ENCODE results near the gene SLC10A4. TPM values are rescaled to one million over a fixed set of nuclear protein-coding genes. Genes with fewer than 3 reads are reported as not detected.

Gene SLC10A4
- polyA plus RNA-seq, 6 donors from 2014 or later, result 0.16 TPM; not detected in 5

DNA sequence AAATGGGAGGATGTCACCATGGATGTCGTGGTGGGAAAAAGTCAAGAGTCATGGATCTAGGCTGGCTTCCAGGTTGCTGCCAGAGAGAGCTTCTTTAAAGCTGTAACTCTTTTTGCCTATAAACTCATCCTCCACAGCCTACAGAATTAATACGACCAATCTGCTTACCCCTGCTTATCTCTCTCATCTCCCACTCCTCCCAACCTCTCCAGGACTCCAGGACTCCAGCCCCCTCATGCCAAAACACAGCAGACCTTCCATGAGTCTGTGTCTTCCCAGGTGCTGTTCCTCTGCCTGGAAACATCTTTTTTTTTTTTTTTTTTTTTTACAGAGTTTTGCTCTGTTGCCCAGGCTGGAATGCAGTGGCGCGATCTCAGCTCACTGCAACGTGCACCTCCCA, 15.3 kb upstream of the SLC10A4 start:
- DNase-seq, result no peak
- peak overlapping the region in 1 of 6 donors; percentile 50 for H3K27ac Mint-ChIP-seq
- peaks cover 0 to 13% (median 2%) of the 10 kb centered on the region in 7 donors for H3K9me3 Mint-ChIP-seq
- peaks cover 7 to 12% of the 10 kb centered on the region in 2 donors for H3K36me3 Mint-ChIP-seq
- no peak for ATAC-seq (ENCODE audit: low read depth in 2 of 2)
- H3K4me3 Mint-ChIP-seq, result no peak overlapping the region
- peaks cover 0 to 5% (median 3%) of the 10 kb centered on the region in 3 donors for H3K4me1 Mint-ChIP-seq
- H3K27me3 Mint-ChIP-seq, result peaks cover 0 to 24% (median 18%) of the 10 kb centered on the region in 3 donors

DNA sequence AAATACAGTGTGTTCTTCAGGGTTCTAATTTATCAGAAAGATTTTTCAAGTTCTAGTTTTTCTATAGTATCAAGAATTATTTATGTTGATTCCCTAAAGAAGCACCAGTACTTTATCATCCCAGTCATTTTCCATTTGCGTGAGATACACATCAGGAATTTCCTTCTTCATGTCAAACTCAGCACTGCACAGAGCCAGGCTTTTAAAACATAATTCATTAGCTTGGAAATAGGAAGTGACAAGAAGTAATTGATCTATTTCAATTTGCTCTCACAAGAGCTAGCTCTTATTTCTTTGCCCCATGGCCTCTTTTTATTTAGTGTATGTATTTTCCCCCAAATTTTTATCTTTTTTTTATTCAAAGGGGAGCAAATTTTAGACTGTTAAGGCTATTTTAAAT, 13.0 kb upstream of the SLC10A4 start:
- ATAC-seq (ENCODE audit: low read depth in 2 of 2) (no peak), DNase-seq (no peak)
- Mint-ChIP-seq H3K4me1 (peaks cover 0 to 5% (median 3%) of the 10 kb centered on the region in 3 donors), H3K9me3 (no peaks in the 10 kb centered on the region), H3K27me3 (peaks cover 0 to 19% (median 18%) of the 10 kb centered on the region in 3 donors), H3K36me3 (no peaks in the 10 kb centered on the region), H3K27ac (no peak overlapping the region), H3K4me3 (no peak overlapping the region)

DNA sequence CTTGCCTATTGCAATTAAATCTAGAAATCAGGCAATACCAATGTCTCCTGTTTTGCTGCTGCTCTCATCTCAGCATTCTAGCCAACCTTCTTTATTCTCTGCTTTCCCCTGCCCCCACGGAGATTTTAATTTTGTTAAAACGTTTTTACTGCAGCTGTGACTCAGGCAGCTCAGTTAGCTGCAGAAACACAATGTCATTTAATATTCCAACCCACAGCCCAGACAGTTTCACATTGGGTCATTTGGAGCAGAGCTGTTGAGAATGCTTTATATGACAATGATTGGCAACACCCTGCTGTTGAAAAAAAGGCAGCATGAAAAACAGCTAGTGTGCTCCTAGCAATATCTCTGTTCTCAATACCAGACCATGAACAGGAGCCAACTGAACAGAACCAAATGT, 12.6 kb upstream of the SLC10A4 start:
- H3K9me3 Mint-ChIP-seq, result no peaks in the 10 kb centered on the region
- H3K4me1 Mint-ChIP-seq, result peaks cover 0 to 5% (median 3%) of the 10 kb centered on the region in 3 donors
- H3K27me3 Mint-ChIP-seq, result peaks cover 0 to 19% (median 18%) of the 10 kb centered on the region in 3 donors
- no peaks in the 10 kb centered on the region for H3K36me3 Mint-ChIP-seq
- no peak for DNase-seq
- no peak overlapping the region for H3K4me3 Mint-ChIP-seq
- no peak for ATAC-seq (ENCODE audit: low read depth in 2 of 2)
- no peak overlapping the region for H3K27ac Mint-ChIP-seq

DNA sequence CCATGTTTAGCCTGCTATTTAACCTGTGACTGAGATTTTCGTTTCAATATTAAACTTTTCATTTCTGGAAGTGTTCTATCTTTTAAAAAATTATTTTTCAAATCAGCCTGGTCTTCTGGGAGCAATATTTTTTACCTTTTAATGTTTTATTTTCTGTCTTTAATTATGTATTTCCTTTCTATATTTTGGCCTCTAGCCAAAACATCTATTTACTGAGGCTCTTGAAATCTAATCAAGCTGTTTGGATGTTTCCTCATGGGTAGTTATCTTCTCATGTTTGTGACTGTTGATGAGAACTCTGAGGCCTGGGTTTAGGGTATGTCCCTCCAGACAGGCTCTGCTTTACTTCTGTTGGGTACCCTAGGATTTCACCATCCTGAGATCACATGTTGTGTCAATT, 10.3 kb upstream of the SLC10A4 start:
- Mint-ChIP-seq H3K4me1 (no peaks in the 10 kb centered on the region), H3K27me3 (peaks cover 3 to 27% (median 18%) of the 10 kb centered on the region in 3 donors), H3K9me3 (no peaks in the 10 kb centered on the region), H3K36me3 (no peaks in the 10 kb centered on the region), H3K4me3 (no peak overlapping the region), H3K27ac (no peak overlapping the region)
- DNase-seq (no peak), ATAC-seq (ENCODE audit: low read depth in 2 of 2) (no peak)

DNA sequence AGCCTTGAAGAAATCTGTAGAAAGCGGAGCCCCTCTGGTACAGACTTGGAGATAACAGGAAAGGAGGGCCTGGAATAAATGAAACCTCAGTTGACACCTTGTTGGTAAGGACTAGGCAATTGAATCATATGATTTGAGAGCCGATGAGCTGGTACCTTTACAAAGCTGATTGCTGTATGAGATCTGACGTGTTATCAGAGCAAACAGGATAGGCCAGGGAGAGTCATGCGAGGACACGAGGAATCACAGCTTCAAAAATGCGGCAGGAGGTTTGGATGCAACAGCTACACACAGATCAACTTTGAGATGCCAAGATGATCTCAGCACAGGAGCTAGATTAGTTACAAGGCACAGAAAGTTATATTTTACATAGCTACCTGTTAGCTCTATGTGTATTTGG, 7.4 kb upstream of the SLC10A4 start:
- Mint-ChIP-seq H3K9me3 (no peaks in the 10 kb centered on the region), H3K4me1 (no peaks in the 10 kb centered on the region), H3K4me3 (no peak overlapping the region), H3K27me3 (peaks cover 8 to 23% (median 15%) of the 10 kb centered on the region in 3 donors), H3K27ac (no peak overlapping the region), H3K36me3 (no peaks in the 10 kb centered on the region)
- DNase-seq (no peak), ATAC-seq (ENCODE audit: low read depth in 2 of 2) (no peak)

DNA sequence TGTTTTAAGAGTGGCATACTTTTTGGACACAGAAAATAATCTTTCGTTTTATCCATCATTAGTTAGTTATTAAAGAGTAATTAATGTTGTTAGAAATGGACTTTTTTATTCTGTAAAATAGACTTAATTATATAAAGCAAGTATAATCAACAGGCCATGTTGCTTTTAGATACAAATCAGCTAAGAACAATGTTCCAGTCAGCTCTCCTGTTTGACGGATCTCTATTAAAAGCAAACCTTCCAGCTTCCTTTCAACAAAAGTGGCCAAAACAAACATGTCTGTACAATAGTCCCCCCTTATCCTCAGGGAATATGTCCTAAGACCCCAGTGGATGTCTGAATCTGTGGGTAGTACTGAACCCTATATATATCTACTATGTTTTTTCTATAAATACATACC, 4.9 kb upstream of the SLC10A4 start:
- no peaks in the 10 kb centered on the region for H3K36me3 Mint-ChIP-seq
- H3K27ac Mint-ChIP-seq, result no peak overlapping the region
- ATAC-seq (ENCODE audit: low read depth in 2 of 2) (no peak), DNase-seq (no peak)
- peaks cover 0 to 6% (median 0%) of the 10 kb centered on the region in 7 donors for H3K9me3 Mint-ChIP-seq
- H3K4me3 Mint-ChIP-seq, result no peak overlapping the region
- peaks cover 0 to 7% (median 0%) of the 10 kb centered on the region in 3 donors for H3K4me1 Mint-ChIP-seq
- peaks cover 28 to 42% (median 28%) of the 10 kb centered on the region in 3 donors for H3K27me3 Mint-ChIP-seq

DNA sequence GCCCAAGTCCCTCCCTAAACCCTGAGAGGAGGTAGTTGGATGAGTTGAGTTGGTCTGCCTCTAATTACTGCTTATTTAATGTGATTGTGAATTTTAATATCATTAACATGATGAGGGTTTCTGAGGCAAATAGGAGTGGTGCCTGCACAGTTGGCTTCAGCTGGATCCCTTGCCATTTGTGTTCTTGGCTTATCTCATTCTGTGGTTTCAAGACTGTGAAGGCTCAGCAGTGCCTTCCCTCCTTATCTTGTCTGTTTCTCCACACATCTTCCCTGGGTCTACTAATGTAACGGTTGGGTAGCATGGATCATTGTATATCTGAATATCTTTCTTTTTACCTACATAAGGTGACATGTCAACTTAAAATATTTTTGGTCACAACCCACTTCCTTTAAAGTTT, 1.6 kb upstream of the SLC10A4 start:
- no peak overlapping the region for H3K4me3 Mint-ChIP-seq
- peaks cover 0 to 6% (median 0%) of the 10 kb centered on the region in 7 donors for H3K9me3 Mint-ChIP-seq
- H3K27ac Mint-ChIP-seq, result no peak overlapping the region
- H3K27me3 Mint-ChIP-seq, result peaks cover 46 to 59% (median 48%) of the 10 kb centered on the region in 3 donors
- ATAC-seq (ENCODE audit: low read depth in 2 of 2), result no peak
- H3K36me3 Mint-ChIP-seq, result no peaks in the 10 kb centered on the region
- DNase-seq, result no peak
- peaks cover 10 to 21% (median 15%) of the 10 kb centered on the region in 3 donors for H3K4me1 Mint-ChIP-seq

DNA sequence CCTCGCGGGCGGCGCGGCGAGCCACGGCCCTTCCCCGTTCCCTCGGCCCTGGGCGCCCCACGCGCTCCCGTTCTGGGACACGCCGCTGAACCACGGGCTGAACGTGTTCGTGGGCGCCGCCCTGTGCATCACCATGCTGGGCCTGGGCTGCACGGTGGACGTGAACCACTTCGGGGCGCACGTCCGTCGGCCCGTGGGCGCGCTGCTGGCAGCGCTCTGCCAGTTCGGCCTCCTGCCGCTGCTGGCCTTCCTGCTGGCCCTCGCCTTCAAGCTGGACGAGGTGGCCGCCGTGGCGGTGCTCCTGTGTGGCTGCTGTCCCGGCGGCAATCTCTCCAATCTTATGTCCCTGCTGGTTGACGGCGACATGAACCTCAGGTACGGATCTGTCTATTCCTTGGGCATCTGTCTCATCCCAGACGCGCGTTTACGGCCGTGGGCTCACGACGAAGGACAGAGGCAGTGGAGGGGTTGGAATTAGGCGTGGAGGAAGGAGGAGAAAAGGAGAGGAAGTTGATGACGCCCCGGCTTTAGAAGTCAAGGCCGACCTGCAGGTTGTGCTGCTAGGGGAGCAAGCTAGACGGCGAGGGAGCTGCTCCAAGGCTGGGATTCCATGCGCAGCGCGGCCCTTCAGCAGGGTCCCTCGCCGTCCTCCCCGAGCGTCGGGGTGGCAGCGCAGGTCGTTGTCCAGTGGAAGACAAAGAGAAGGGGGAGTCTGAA, 792 bp downstream of the SLC10A4 start:
- peak overlapping the region; percentile 44 to 87 (median 82) for H3K4me3 Mint-ChIP-seq
- peaks cover 59 to 66% (median 60%) of the 10 kb centered on the region in 3 donors for H3K27me3 Mint-ChIP-seq
- peak overlapping the region in 1 of 6 donors; percentile 68 for H3K27ac Mint-ChIP-seq
- DNase-seq (no peak), ATAC-seq (ENCODE audit: low read depth in 2 of 2) (peak; percentile 50 to 54)
- H3K4me1 Mint-ChIP-seq, result peaks cover 10 to 21% (median 15%) of the 10 kb centered on the region in 3 donors
- no peaks in the 10 kb centered on the region for H3K36me3 Mint-ChIP-seq
- peaks cover 0 to 6% (median 0%) of the 10 kb centered on the region in 7 donors for H3K9me3 Mint-ChIP-seq

DNA sequence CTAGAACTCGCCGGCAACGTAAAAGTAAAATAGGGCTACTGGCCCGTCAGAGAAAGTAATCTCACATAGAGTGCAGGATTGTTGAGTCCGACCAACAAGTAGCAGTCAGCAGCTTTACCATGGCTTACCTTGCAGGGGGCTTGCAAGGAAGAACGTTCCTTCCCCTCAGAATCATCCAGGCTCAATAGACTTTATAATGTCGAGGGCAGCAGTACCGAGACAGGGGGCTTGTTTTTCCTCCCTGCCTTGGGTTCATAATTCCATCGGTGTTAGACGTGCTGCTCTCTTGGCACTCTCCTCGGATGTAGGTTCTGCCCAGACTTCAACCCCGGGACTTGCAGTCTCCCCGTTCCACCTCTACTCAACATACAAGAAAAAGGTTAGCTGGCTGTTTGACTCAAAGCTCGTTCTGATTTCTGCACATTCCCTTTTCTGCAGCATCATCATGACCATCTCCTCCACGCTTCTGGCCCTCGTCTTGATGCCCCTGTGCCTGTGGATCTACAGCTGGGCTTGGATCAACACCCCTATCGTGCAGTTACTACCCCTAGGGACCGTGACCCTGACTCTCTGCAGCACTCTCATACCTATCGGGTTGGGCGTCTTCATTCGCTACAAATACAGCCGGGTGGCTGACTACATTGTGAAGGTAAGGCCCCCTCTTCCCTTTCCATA, 1.5 kb downstream of the SLC10A4 start:
- H3K4me1 Mint-ChIP-seq, result peaks cover 10 to 23% (median 15%) of the 10 kb centered on the region in 3 donors
- peaks cover 0 to 6% (median 0%) of the 10 kb centered on the region in 7 donors for H3K9me3 Mint-ChIP-seq
- H3K27ac Mint-ChIP-seq, result peak overlapping the region in 2 of 6 donors; percentile 18 to 68
- DNase-seq (no peak), ATAC-seq (ENCODE audit: low read depth in 2 of 2) (no peak)
- H3K36me3 Mint-ChIP-seq, result no peaks in the 10 kb centered on the region
- peak overlapping the region; percentile 44 to 87 (median 82) for H3K4me3 Mint-ChIP-seq
- peaks cover 60 to 66% (median 65%) of the 10 kb centered on the region in 3 donors for H3K27me3 Mint-ChIP-seq

DNA sequence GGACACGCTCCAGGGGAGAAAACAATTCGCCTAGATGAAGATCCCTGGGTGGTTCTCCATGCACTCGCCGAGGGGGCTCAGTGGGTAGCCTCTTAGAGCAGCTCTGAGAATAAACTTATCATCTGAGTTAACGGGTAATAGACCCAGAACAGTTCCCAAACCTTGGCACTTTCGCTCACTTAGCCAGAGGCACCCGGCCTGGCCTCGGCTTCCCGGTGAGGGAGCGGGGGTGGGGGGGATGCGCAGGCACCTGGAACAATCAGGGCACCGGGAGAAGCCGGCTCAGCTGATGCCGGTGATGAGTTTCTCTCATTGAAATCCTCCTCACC, 6.5 kb downstream of the SLC10A4 start:
- Mint-ChIP-seq H3K27me3 (peaks cover 34 to 45% (median 41%) of the 10 kb centered on the region in 3 donors), H3K4me3 (peak overlapping the region in 7 of 8 donors; percentile 68 to 84 (median 80)), H3K27ac (no peak overlapping the region), H3K9me3 (peaks cover 0 to 2% (median 0%) of the 10 kb centered on the region in 7 donors), H3K4me1 (peaks cover 7 to 11% (median 8%) of the 10 kb centered on the region in 3 donors), H3K36me3 (no peaks in the 10 kb centered on the region)
- DNase-seq, result no peak
- ATAC-seq (ENCODE audit: low read depth in 2 of 2), result no peak

DNA sequence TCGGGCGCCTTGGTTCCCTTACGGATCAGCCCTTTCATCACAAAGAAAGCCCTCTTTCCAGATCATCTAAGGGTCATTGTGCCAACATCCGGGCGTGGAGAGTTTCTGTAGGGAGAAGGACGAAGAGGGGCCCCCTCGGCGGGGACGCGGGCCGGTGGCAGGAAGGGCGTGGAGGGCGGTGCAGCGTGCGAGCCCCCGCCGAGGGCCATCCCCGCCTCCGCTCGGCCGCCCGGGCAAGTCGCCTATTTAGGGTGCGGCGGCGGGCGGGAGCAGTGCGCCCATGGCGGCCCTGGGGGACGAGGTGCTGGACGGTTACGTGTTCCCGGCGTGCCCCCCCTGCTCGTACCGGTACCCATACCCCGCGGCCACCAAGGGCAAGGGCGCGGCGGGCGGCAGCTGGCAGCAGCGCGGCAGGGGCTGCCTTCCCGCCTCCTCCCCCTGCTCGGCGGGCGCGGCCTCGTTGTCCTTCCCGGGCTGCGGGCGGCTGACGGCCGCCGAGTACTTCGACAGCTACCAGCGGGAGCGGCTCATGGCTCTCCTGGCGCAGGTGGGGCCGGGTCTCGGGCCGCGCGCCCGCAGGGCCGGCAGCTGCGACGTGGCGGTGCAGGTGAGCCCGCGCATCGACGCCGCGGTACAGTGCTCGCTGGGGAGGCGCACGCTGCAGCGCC, 7.0 kb downstream of the SLC10A4 start, which contains the start of gene ZAR1:
Gene ZAR1, plus strand, starts transcription at position 241 of the 668 bp plus-strand sequence. Its CDS starts 40 bp downstream, at position 281.
- ATAC-seq (ENCODE audit: low read depth in 2 of 2), result peak; percentile 37 to 41
- Mint-ChIP-seq H3K36me3 (no peaks in the 10 kb centered on the region), H3K4me3 (peak within 1 kb of the TSS in 7 of 8 donors; percentile 68 to 84 (median 80)), H3K27ac (no peak within 1 kb of the TSS), H3K9me3 (peaks cover 0 to 2% (median 0%) of the 10 kb centered on the region in 7 donors), H3K4me1 (peaks cover 4 to 6% (median 4%) of the 10 kb centered on the region in 3 donors), H3K27me3 (peaks cover 29 to 40% (median 36%) of the 10 kb centered on the region in 3 donors)
- no peak for DNase-seq

DNA sequence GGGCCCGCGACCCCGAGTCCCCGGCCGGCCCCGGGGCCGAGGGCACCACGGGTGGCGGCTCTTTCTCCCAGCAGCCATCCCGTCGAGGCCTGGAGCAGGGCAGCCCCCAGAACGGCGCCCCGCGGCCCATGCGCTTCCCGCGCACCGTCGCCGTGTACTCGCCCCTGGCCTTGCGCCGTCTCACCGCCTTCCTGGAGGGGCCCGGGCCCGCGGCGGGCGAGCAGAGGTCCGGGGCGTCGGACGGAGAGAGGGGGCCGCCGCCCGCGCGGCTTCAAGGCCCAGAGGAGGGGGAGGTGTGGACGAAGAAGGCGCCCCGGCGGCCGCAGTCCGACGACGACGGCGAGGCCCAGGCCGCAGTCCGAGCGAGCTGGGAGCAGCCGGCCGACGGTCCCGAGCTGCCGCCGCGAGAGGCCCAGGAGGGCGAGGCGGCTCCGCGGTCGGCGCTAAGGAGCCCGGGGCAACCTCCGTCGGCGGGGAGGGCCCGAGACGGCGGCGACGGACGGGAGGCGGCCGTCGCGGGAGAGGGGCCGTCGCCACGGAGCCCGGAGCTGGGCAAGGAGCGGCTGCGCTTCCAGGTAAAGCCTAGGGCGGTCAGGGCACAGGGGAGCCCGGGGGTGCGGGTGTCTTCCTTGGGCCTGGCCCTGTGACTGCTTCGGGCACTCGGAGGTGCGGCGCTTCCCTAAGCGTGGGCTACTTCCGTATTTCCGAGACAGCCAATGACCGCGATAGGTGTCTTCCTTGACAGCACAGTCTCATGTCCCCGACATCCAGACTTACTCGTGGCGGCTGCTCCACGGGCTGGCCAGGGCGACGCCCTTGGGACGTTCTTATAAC, 7.8 kb downstream of the SLC10A4 start:
- Mint-ChIP-seq H3K4me1 (peaks cover 4% of the 10 kb centered on the region in 3 donors), H3K36me3 (no peaks in the 10 kb centered on the region), H3K4me3 (peak overlapping the region in 4 of 8 donors; percentile 21 to 59 (median 50)), H3K27me3 (peaks cover 24 to 39% (median 31%) of the 10 kb centered on the region in 3 donors), H3K9me3 (peaks cover 0 to 2% (median 0%) of the 10 kb centered on the region in 7 donors), H3K27ac (no peak overlapping the region)
- DNase-seq (no peak), ATAC-seq (ENCODE audit: low read depth in 2 of 2) (peak; percentile 65 to 75)

Data from naive B cell (primary cell).